Endothelial cell of umbilical vein (primary cell): Measurements from ENCODE around the gene FREM1.

Source experiments
- POLR2A ChIP-seq: IDR thresholded peaks from 2 replicates; pipeline ENCODE4 v1.6.1; 2012; ENCODE audit warnings: low read depth, mild to moderate bottlenecking, control low read depth, low read length
- TF ChIP-seq, protein P1 (sequence below), 2 donors: IDR thresholded peaks; 1 replicate in 1 of 2; 2 replicates in 1 of 2; pipeline ENCODE4 v1.5.1; 2011; ENCODE audit warnings: low read length in 2 of 2, mild to moderate bottlenecking in 2 of 2, moderate library complexity in 2 of 2, control low read depth in 1 of 2, inconsistent platforms in 1 of 2, low read depth in 1 of 2; ENCODE audit not compliant: insufficient read depth in 1 of 2; ENCODE audit errors: extremely low read depth in 1 of 2

DNA sequence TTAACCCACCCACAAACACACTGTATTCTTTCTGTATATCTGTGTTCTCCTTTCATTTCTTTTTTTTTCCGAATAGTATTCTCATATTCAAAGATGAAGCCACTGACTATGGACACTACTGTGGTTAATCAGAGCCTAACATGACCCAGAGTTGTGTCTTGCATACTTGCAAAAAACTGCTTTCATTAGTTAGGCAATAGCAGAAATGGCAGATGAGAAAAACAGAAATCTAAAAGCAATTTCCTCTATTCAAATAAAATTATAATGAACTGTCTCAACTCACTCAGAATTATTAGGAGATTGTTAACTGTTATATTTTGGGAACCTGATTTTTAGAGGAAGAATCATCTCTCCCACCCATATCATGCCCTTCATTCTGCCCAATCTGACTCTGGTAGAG lies 45.9 kb downstream of the FREM1 start:
- TF ChIP-seq, protein P1, sequence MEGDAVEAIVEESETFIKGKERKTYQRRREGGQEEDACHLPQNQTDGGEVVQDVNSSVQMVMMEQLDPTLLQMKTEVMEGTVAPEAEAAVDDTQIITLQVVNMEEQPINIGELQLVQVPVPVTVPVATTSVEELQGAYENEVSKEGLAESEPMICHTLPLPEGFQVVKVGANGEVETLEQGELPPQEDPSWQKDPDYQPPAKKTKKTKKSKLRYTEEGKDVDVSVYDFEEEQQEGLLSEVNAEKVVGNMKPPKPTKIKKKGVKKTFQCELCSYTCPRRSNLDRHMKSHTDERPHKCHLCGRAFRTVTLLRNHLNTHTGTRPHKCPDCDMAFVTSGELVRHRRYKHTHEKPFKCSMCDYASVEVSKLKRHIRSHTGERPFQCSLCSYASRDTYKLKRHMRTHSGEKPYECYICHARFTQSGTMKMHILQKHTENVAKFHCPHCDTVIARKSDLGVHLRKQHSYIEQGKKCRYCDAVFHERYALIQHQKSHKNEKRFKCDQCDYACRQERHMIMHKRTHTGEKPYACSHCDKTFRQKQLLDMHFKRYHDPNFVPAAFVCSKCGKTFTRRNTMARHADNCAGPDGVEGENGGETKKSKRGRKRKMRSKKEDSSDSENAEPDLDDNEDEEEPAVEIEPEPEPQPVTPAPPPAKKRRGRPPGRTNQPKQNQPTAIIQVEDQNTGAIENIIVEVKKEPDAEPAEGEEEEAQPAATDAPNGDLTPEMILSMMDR (IDR thresholded peaks at IDR 0.05; ENCODE audit: extremely low read depth in 1 of 2, insufficient read depth in 1 of 2, low read depth in 1 of 2, low read length in 2 of 2) = no peak
- no peak for TF ChIP-seq POLR2A
